Kidney epithelial cell (primary cell): ENCODE data around the gene TACR2. TPM values are rescaled to one million over a fixed set of nuclear protein-coding genes. Genes with fewer than 3 reads are reported as not detected.

Experiments used
- DNase-seq: peaks from one replicate; pipeline ENCODE4 v3.0.0-alpha.2; 2010; ENCODE audit warnings: low read depth
- H3K27me3 ChIP-seq: 2 replicates; pipeline ENCODE4 v1.6.0; 2011; ENCODE audit warnings: low read length; ENCODE audit not compliant: control insufficient read depth, insufficient read depth
- H3K36me3 ChIP-seq: 2 replicates; pipeline ENCODE4 v1.5.1; 2011; ENCODE audit warnings: low read length; ENCODE audit not compliant: control insufficient read depth, insufficient read depth
- H3K4me3 ChIP-seq: 2 replicates; pipeline ENCODE4 v1.5.1; 2011; ENCODE audit warnings: low read depth, mild to moderate bottlenecking, control low read depth, low read length
- CTCF ChIP-seq: IDR thresholded peaks from 2 replicates; pipeline ENCODE4 v1.5.1; 2011; ENCODE audit warnings: mild to moderate bottlenecking, moderate library complexity, low read length, control low read depth, inconsistent platforms; ENCODE audit not compliant: insufficient read depth, poor library complexity, severe bottlenecking
- total RNA-seq: library from RNA; depleted of rRNA; stranded (reverse); fragments of >200 nt; gene quantifications from 2 replicates; pipeline ENCODE4 v1.2.3, GENCODE V29; 2015

The TACR2 gene
- total RNA-seq, 1 donor from 2014 or later = not detected

GRCh38 chr10:69463886-69464285, 47.2 kb upstream of the TACR2 start:
- Histone ChIP-seq H3K4me3 (no peak overlapping the region), H3K36me3 (no peaks in the 10 kb centered on the region), H3K27me3 (no peaks in the 10 kb centered on the region)
- no peak for DNase-seq
- TF ChIP-seq CTCF = no peak

GRCh38 chr10:69461243-69462025, 44.7 kb upstream of the TACR2 start:
- TF ChIP-seq CTCF = no peak
- Histone ChIP-seq H3K4me3 (no peak overlapping the region), H3K27me3 (no peaks in the 10 kb centered on the region), H3K36me3 (no peaks in the 10 kb centered on the region)
- no peak for DNase-seq

GRCh38 chr10:69460576-69461242, 44.0 kb upstream of the TACR2 start:
- TF ChIP-seq CTCF = no peak
- Histone ChIP-seq H3K4me3 (no peak overlapping the region), H3K27me3 (no peaks in the 10 kb centered on the region), H3K36me3 (no peaks in the 10 kb centered on the region)
- no peak for DNase-seq

- Histone ChIP-seq H3K4me3 (no peak overlapping the region), H3K36me3 (no peaks in the 10 kb centered on the region), H3K27me3 (no peaks in the 10 kb centered on the region)
- TF ChIP-seq CTCF = no peak
- DNase-seq = no peak
Observed at GRCh38 chr10:69459893-69460575, 43.3 kb upstream of the TACR2 start.

GRCh38 chr10:69459101-69459790, 42.5 kb upstream of the TACR2 start:
- no peak for TF ChIP-seq CTCF

More at GRCh38 chr10:69459101-69459790, 42.5 kb upstream of the TACR2 start:
- H3K36me3 ChIP-seq = no peaks in the 10 kb centered on the region
- no peaks in the 10 kb centered on the region for H3K27me3 ChIP-seq
- no peak for DNase-seq
- H3K4me3 ChIP-seq = no peak overlapping the region
